HG02938 (cell line): ENCODE results near the gene FLG2.

Experiments used
- ATAC-seq: cut with Tn5 transposase; IDR thresholded peaks from one replicate; pipeline ENCODE4 v1.9.1; 2021; ENCODE audit warnings: mild to moderate bottlenecking, moderate library complexity; ENCODE audit not compliant: unreplicated experiment

The FLG2 gene

DNA sequence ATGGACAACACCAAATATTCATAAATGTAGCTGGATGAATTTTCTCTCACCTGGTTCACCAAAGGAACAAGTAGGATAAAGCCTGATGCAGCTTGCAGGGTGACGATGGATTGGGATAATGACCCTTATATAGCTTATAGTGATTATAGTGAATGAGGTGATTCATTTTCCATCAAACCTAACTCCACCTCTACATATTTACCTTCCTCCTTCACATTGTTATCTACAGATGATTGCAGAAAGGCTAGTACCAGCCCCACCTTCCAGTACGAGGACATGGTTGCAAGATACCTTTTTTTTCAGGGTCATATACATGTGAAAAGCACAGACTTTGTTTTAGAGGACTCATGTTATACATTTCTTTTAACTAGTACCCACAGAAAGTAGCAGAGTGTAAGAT, at the start of gene FLG2:
FLG2 (minus strand) TSS at position 101 of the 400 bp plus-strand sequence. CDS start 1,122 bp downstream, outside the sequence.
- ATAC-seq = no peak

DNA sequence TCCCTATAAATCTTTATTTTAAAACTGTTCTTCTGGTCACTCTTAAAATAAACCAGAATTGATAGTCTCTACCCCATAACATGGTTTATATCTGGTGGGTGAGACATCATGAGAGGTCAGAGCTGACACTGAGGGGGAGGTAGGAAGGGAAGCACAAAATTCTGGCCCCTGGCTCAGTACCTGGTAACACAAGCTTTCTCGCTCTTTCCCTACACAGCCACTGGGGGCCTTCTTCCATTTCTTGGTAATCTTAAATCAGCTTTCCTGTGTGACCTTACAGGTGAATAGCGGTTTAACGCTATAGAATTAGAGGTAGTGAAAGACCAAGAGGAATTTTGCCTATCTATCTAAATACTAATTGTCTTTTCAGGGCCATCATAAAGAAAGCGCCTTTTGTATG, 48.9 kb upstream of the FLG2 start:
- ATAC-seq = no peak

DNA sequence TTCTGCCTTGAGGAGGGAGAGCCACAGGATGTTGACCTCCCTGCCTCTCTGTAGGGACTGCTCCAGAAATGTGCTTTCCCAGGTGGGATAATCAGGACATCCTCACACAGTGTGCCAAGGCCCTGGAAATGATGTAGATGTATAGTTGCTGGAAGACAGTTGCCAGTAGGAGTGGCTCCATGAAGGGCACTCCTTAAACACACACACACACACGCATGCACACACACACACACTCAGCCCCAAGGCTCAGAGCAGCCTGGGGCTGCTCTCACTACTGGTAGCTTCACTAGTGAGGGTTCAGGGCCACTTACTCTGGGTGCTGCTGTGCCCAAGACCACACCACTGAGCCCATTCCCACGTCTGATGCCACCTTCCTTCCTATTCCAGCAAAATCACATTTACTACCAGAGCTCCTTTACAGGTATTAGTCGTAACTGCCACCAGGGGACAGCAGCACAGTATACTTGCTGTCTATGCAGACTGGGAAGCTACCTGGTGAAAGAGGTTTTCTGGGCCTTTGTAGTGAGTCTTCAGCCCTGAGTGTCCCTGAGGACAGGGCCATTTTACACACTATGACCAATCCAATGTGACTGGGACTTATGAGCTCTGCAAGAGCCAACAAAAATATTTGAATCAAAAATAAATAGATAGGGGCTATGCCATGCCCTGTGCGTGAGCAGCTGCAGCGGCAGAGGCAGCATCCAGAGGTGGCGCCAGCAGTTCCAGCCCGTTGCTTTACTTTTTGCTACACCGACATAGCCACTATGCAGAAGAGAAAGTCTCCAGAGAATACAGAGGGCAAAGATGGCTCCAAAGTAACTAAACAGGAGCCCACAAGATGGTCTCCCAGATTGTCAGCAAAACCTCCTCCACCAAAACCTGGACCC, 39.2 kb upstream of the FLG2 start:
- ATAC-seq = no peak

DNA sequence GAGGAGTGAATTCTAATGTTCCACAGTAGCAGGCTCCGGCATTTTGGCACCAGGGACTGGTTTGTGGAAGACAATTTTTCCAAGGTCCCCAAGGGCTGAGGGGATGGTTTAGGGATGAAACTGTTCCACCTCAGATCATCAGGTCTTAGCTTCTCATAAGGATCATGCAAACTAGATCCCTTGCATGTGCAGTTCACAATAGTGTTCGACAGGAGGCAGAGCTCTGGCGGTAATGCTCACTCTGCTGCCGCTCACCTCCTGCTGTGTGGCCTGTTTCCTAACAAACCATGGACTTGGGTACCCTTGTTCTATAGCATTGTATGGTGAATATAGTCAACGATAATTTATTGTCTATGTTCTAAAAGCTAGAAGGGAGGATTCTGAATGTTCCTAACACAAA, 37.7 kb upstream of the FLG2 start:
- no peak for ATAC-seq

DNA sequence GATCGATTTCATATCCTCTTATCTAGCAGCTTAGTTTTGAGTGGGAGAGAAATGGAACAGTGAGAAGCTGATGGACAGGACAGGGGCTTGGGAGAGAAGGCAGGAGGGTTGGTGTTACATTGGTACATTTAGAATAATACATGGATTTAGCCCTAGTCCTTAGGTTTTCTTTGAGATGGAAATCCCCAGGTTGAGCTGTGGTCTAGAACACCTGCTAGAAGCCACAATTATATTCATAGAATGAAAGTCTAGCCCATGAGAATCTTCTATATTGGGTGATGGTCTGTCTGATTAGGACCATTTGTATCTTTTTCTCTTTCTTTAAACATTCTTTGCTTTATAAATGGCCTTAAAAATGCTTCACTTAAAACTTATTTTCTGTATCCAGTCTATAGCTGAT, 34.3 kb upstream of the FLG2 start:
- ATAC-seq = no peak

DNA sequence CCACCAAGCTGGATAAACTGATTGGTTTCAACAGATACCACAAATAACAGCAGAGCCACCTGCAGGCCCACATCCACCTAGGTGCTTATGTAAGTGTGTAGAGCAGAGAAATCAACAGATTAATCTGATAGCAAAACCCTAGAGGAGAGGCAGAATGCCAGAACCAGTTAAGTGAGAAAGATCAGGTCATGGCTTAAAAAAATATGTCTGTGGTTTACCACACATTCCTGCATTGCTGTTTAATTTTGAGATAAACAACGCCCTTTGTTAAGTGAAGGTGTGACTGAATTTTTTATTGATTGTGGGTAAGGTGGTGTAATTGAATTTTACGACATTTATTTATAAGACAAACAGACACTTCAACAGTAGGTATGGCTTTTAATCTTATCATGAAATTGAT, 33.1 kb upstream of the FLG2 start:
- no peak for ATAC-seq

DNA sequence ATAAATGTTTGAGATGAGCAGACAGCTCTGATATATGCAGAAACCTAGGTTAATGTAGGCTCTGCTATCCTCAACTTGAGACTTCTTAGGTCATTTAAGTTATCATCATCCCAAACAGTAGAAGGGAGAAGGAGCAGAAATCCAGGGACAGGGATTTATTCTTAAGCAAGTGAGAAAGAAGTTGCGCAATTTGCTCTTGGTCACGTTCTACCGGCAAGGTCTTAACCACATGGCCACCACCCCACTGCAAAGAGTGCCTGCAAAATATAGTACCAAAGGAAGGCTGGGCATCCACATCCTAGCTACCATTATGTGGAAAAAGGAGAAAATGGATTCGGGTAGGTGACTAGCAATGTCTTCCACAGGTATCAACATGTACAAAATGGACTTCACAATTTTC, 29.1 kb upstream of the FLG2 start:
- no peak for ATAC-seq

DNA sequence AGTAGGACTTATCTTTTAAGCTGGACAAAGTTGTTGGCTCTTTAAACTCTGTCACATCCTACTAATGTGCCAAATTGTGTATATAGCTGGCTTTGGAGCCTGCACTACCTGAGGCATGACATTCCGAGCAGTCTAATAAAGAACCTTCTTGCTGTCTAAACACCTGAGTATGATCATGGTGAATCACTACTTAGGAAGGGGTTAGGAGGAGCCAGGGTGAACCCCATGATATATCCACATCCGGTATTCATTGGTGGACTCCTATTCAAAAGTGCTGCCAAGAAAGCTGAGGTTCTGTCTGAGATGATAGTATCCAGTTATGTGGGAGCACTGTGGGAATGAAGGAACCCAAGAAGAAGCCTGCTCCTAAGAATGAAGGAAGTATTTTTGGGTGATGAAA, 27.1 kb upstream of the FLG2 start:
- no peak for ATAC-seq

DNA sequence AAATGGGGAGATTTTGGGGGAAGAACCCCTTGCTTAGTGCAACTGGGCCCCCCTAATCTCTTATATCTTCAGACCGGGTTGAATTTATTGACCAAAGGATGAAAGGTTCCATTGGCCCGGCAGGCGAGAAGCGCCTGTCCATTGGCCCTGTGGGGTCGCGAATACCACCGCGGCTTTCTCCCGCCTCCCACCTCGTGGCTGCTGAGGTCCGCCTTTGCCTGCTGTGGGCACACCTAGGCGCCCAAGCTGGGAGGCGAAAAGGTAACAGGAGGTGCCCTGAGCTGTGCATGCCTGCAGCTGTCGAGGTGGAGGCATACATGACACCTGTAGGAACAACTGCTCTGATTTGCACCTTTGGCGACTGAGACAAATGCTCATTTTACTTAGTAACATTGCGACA, 21.1 kb upstream of the FLG2 start:
- no peak for ATAC-seq

DNA sequence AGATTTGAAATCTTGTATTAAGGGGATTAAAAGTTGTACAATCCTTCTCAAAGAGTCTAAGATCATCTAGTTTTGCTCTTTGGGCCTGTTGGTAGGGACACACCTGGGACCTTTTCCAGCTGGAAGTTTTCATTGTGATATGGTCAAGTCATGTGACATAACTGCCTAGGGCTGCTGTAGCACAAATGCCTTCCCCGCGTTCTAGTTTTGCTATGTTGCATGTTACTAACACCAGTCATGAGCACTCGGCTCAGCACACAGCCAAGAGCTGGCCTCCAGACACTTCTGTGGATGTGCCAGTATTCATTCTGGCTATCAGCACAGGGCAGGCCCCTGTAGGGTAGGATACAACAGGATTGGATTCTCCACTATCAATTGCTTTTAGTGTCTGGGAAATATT, 14.6 kb upstream of the FLG2 start:
- no peak for ATAC-seq

DNA sequence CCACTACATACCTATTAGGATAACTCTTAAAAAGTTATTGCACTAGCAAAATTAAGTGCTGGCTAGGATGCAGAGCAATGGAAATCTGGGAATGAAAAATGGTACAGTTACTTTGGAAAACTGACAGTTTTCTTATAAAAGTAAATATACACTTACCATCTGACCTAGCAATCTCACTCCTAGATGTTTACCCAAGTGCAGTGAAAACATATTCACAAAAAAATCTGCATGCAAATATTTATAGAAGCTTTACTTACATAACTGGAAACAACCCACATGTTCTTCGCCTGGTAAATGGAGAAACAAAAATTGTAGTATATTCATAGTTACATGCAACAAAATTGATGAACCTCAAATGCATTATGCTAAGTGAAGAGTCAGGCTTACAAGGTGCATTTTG, 12.9 kb upstream of the FLG2 start:
- no peak for ATAC-seq

DNA sequence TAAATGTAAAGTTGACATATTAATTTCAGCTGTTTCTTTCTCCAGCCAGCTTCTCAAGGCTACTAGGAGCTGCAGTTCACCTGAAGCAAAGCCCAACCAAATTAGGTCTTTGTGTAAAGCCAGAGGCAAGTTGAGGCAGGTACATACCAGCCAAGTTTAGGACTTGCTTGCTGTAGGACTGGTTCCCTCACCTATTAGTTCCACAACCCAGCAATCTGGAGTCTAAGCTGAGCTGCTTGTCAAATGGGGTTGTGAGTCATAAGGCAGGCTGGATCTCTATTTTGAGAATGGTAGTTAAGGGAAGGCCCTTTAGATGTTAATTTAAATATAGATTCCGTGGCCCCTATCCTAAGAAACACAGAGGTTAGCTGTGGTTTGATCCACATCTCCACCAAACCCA, 7.6 kb upstream of the FLG2 start:
- no peak for ATAC-seq

DNA sequence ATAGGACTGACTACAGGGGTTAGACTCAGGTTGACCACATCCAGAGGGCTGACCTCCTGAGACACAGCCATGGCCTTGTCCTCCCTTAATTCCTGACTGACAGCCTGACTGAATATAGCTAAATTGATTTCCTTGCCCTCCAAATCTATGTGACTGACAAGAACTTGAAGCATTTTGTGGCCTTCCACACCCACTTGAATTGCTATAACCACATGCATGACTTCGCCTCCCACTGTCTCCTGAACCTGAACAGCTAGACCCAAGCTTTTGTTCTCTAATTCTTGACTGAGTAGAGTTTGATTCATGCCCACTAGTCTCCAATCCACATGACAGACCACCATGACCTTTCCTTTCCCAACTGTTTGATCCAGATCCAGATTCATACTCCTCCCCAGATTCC, 3.1 kb downstream of the FLG2 start:
- ATAC-seq = no peak

DNA sequence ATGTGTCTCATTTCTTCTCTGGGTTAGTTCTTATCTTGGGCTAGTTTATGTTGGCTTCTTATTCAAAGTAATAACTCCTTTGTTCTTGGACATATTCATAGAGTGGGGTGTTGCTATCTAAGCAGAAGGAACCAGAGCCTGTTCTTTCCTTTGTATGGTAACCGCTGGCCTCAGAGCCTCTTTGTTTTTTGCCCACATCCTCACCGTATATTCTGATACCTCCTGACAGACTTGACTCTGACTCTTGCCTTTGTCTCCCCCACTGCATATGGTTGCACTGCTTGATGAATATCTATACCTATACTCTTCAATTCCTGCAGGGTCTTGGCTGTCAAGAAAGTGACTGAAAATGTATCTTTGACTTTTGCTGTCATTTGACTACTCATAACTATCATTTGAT, 10.2 kb downstream of the FLG2 start:
- no peak for ATAC-seq

DNA sequence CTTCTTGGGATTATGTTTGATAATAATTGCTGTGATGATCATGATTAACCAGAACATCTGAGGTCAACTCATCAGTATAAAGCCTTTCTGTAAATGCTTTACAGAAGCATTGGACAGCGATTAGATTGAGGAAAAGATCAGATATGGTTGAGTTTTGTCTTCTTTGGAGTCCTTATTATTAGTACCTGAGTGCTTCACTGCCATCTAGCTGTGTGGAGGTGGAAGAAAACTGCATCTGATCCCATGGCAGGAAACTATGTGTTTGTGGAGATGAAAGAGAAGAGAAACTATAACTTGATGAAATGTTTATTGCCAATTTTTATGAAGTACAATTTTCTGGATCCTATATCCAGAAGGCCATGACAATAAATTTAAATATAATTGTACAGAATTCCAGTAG, 11.4 kb downstream of the FLG2 start:
- no peak for ATAC-seq

DNA sequence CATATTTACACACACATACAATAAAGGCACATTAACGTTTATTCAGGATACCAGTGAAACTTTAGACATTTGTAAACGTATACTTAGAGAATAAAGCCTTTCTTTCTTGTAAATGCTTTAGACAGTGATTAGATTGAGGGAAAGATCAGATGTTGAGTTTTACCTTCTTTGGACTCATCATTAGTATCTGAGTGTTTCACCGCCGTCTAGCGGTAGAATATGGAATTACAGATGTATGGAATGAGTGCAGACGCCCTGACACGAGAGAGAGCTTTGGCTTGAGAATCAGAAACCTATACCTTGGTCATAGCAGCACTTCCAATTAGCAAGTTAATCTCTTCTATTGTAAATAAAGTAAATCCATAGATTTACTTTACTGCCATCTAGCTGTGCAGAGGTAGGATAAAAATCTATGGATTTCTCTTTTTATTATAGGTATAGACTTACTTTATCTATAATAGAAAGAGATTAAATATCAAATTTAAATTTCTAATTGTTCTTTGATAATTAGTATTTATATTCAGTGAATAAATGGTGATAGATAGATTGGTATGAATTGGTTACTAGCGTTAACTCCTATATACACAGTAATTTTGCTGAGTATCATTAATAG, 12.6 kb downstream of the FLG2 start:
- peak; percentile 59 for ATAC-seq

DNA sequence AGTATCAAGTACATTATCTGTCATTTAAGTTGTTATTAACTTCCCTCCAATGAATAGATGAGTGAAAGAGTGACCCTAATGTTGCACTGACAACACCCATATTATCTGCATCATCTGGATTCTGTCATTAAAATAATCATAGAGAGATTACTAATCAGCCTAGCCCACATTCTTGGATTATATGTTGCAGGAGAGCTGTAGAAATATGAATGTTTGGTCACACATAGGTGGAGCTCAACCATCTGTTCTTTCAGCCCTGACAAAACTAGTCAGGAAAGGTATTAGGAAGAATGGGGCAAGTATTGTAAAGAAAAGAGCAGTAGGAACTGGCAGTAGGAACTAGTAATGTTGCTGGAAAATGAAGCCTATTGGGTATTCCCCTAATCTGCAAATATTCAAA, 15.4 kb downstream of the FLG2 start:
- no peak for ATAC-seq

DNA sequence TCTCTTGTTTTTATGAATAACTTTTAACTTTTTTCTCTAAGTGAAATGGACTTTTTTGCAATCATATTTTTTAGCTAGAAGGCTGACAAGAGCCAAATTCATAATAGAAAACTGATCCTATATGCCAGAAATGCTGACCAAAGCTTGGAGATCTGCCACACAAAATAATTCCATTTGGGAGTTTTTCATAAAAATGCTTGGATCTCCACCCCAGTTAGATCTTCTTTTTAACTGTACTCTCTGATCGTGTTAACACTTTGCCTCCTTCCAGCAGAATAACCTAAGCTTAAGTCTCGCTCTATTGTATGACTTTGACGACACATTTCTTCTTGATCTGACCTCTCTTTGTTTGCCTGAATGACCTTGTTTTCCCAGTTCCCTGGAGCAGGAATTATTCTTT, 16.8 kb downstream of the FLG2 start:
- ATAC-seq = no peak

DNA sequence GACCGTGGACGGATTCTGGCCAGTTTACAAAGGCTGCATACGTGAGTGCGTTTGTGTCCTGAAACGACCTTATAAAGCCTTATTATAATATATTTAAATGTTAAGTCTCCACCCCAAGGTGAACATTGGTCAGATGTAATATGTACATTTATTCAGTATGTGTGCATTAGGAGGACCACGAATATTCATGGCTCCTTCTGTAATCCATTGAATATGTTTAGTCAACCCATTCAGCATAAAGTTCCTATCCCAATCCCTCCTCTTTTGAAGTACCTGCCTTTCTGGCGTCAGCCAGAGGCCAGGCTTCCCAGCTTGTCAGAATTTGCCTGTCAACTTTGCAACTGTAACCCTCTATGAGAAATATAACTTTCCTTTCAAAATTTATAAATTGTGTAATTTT, 24.4 kb downstream of the FLG2 start:
- no peak for ATAC-seq

DNA sequence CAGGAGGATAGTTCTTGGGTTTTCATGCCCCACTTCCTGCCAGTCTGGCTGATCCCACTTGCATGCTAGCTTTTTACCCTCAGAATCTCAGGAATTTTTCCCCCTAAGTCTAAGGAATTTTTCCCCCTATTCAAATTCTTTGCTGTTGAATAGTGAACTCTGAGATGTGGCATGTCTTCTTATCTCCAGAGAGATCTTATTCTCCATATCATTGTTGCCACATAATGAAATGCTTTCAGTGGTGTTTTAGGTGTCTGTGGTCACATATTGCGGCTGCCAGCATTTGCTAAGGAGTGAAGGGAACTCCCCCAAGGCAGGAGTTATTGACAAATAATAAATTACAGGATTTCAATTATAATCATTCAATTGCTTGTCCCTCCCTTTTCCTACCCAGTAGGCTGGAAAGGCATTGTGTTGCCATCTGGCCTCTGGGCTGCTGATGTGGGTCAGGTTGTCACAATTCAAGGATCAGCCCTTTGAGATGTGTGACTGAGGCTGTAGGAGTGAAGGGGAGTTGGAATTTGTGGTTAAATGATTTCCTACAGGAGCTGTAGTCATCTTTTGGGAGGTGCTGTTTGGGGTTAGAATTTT, 30.9 kb downstream of the FLG2 start:
- no peak for ATAC-seq

DNA sequence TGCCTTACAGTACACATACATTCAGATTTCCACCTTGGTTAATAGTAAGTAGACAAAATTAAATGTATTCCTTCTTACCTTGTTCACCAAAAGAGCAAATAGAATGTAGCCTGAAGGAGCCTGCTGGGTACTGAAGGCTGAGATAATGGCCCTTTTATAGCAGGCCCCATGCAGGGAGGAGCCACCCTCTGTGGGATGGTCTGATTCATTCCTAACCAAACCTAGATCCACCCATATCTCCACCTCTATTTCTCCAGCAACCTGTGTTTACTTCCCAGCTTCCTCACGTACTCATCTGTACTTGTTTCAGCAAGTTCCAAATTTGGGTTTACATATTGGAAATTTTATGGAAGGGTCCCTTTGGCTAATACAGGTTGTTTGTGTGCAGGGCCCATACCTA, 34.7 kb downstream of the FLG2 start, which contains the start of gene FLG:
FLG (minus strand) TSS at position 129 of the 400 bp plus-strand sequence. CDS start 9,783 bp downstream, outside the sequence.
- no peak for ATAC-seq

DNA sequence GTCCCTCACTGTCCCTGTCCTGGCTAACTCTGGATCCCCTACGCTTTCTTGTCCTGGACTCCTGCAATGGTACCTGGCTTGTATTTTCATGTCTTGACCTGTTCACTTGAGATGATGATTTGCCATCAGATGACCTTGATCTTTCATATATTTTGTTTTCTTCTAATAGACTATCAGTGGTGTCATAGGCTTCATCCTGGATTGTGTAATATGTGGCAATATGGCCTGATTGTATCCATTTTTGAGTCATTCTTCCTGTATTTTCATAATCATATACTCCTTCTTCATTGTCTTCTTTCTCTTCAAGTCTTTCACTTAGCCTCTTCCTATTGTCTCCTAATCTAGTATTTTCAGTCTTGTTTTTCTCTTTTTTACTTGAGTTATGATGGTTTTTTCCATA, 45.8 kb downstream of the FLG2 start:
- no peak for ATAC-seq
